ENCODE data around the gene PIGQ. TPM values are rescaled to one million over a fixed set of nuclear protein-coding genes. Genes with fewer than 3 reads are reported as not detected.

PIGQ gene
- total and polyA plus RNA-seq, 12 donors, result 13.7 to 43.7 (median 20.2) TPM

- Histone ChIP-seq H3K9me3 (no peaks in the 10 kb centered on the region), H3K36me3 (peaks cover 0 to 81% (median 12%) of the 10 kb centered on the region in 9 donors), H3K27ac (no peak overlapping the region), H3K4me1 (no peaks in the 10 kb centered on the region), H3K27me3 (no peaks in the 10 kb centered on the region), H3K4me3 (no peak overlapping the region)
- intact Hi-C loops (cut with DNase I), result no loop called here
- TF ChIP-seq CTCF (IDR thresholded peaks at IDR 0.05), result no peak
- DNase-seq, result no peak
- ATAC-seq, result no peak
- 95% methylated on average over 54 of the region's 54 CpGs for WGBS, 2 donors
Observed at GRCh38 chr16:549544-550263, 20.1 kb upstream of the PIGQ start.

- TF ChIP-seq CTCF (IDR thresholded peaks at IDR 0.05), result no peak
- intact Hi-C loops (cut with DNase I), result no loop called here
- Histone ChIP-seq H3K27ac (no peak overlapping the region), H3K27me3 (no peaks in the 10 kb centered on the region), H3K4me1 (no peaks in the 10 kb centered on the region), H3K4me3 (no peak overlapping the region), H3K36me3 (peaks cover 0 to 72% (median 12%) of the 10 kb centered on the region in 9 donors), H3K9me3 (no peaks in the 10 kb centered on the region)
- no peak for DNase-seq
- 98 to 99% methylated on average over 27 to 28 of the region's 28 CpGs for WGBS, 2 donors
- no peak for ATAC-seq
Observed at GRCh38 chr16:551210-551609, 18.6 kb upstream of the PIGQ start.

GRCh38 chr16:552171-552570 is 17.6 kb upstream of the PIGQ start:
- Histone ChIP-seq H3K4me3 (no peak overlapping the region), H3K9me3 (no peaks in the 10 kb centered on the region), H3K4me1 (no peaks in the 10 kb centered on the region), H3K27me3 (no peaks in the 10 kb centered on the region), H3K27ac (no peak overlapping the region), H3K36me3 (peaks cover 0 to 62% (median 12%) of the 10 kb centered on the region in 9 donors)
- intact Hi-C loops (cut with DNase I), result no loop called here
- WGBS, 2 donors, result 97 to 98% methylated on average over 27 to 35 of the region's 35 CpGs
- ATAC-seq (no peak), DNase-seq (no peak)
- no peak for TF ChIP-seq CTCF (IDR thresholded peaks at IDR 0.05)

- 94 to 95% methylated on average over 33 of the region's 33 CpGs for WGBS, 2 donors
- TF ChIP-seq CTCF (IDR thresholded peaks at IDR 0.05), result no peak
- Histone ChIP-seq H3K27ac (no peak overlapping the region), H3K27me3 (peaks cover 0 to 9% (median 6%) of the 10 kb centered on the region in 7 donors), H3K4me3 (no peak overlapping the region), H3K36me3 (peaks cover 0 to 46% (median 12%) of the 10 kb centered on the region in 9 donors), H3K9me3 (no peaks in the 10 kb centered on the region), H3K4me1 (peaks cover 0 to under 1% (median 0%) of the 10 kb centered on the region in 9 donors)
- DNase-seq, result no peak
- ATAC-seq, result no peak
- intact Hi-C loops (cut with DNase I), result no loop called here
Observed at GRCh38 chr16:553601-554296, 16.0 kb upstream of the PIGQ start.
